K562 (cell line): ENCODE data around the gene ANKMY2. TPM values are rescaled to one million over a fixed set of nuclear protein-coding genes. Genes with fewer than 3 reads are reported as not detected.

Experiments
- CREB1 ChIP-seq, 2 experiments: sonication (generic) in 1 of 2; formaldehyde crosslinking in 1 of 2; IDR thresholded peaks; 2 replicates each; pipeline versions ENCODE4 v1.6.1 to v1.8.0; 2012 to 2022; ENCODE audit warnings: inconsistent platforms in 1 of 2, mild to moderate bottlenecking in 1 of 2, missing genetic modification reagents in 1 of 2, moderate library complexity in 1 of 2
- FOS ChIP-seq: IDR thresholded peaks from 3 replicates; pipeline ENCODE4 v1.6.1; 2011; ENCODE audit not compliant: insufficient read length; ENCODE audit errors: extremely low read depth
- FOXA1 ChIP-seq: fragments of 450-650 bp; IDR thresholded peaks from 2 replicates; pipeline ENCODE4 v1.6.1; 2016; ENCODE audit warnings: mild to moderate bottlenecking, borderline replicate concordance
- GTF2F1 ChIP-seq: IDR thresholded peaks from 2 replicates; pipeline ENCODE4 v1.6.1; 2011; ENCODE audit warnings: low read depth, low read length, improper control_type of control experiment
- KLF1 ChIP-seq: fragments of 450-650 bp; IDR thresholded peaks from 2 replicates; pipeline ENCODE4 v1.6.1; 2016; ENCODE audit warnings: missing genetic modification characterization, missing compliant biosample characterization
- POLR2A ChIP-seq: fragments of 450-650 bp; conservative IDR thresholded peaks from 2 replicates; pipeline ENCODE4 v1.6.1; 2016
- POLR3G ChIP-seq: IDR thresholded peaks from 2 replicates; pipeline ENCODE4 v1.6.1; 2011; ENCODE audit not compliant: insufficient read length, insufficient replicate concordance; ENCODE audit errors: extremely low read depth
- RBM17 ChIP-seq: fragments of 200-400 bp; formaldehyde crosslinking; IDR thresholded peaks from 2 replicates; pipeline ENCODE4 v1.6.1; 2017; ENCODE audit warnings: low read depth, mild to moderate bottlenecking, low read length, borderline replicate concordance
- RFX5 ChIP-seq: IDR thresholded peaks from 2 replicates; pipeline ENCODE4 v1.6.1; 2011; ENCODE audit warnings: low read depth, mild to moderate bottlenecking, improper control_type of control experiment, low read length
- SMARCC2 ChIP-seq: fragments of 450-650 bp; IDR thresholded peaks from 2 replicates; pipeline ENCODE4 v1.6.1; 2017; ENCODE audit warnings: antibody characterized with exemption, moderate library complexity, mild to moderate bottlenecking, low read depth
- TAL1 ChIP-seq: fragments of 450-650 bp; IDR thresholded peaks from 2 replicates; pipeline ENCODE4 v1.6.1; 2016; ENCODE audit warnings: mild to moderate bottlenecking
- TBL1XR1 ChIP-seq, 2 experiments: IDR thresholded peaks; 2 replicates each; pipeline ENCODE4 v1.6.1; 2012; ENCODE audit warnings: improper control_type of control experiment in 2 of 2, low read length in 2 of 2, mild to moderate bottlenecking in 1 of 2
- XRCC3 ChIP-seq: fragments of 450-650 bp; IDR thresholded peaks from 2 replicates; pipeline ENCODE4 v1.6.1; 2017; ENCODE audit warnings: mild to moderate bottlenecking, moderate library complexity
- ZFP36 ChIP-seq: fragments of 150-350 bp; IDR thresholded peaks from 2 replicates; pipeline ENCODE4 v1.6.1; 2018; ENCODE audit warnings: low read length, low read depth; ENCODE audit not compliant: partially characterized antibody
- ZNF121 ChIP-seq: sonication (generic); formaldehyde crosslinking; conservative IDR thresholded peaks from 2 replicates; pipeline ENCODE4 v1.8.0; 2022; ENCODE audit warnings: missing genetic modification reagents
- ZNF134 ChIP-seq: fragments of 250-450 bp; sonication (Bioruptor Pico); conservative IDR thresholded peaks from 2 replicates; pipeline ENCODE4 v1.4.0; 2020
- ZNF408 ChIP-seq: fragments of 250-450 bp; sonication (Bioruptor Pico); IDR thresholded peaks from 2 replicates; pipeline ENCODE4 v1.4.0; 2020; ENCODE audit warnings: low read depth, mild to moderate bottlenecking, moderate library complexity
- ZNF431 ChIP-seq: sonication (generic); formaldehyde crosslinking; IDR thresholded peaks from 2 replicates; pipeline ENCODE4 v1.8.0; 2022; ENCODE audit warnings: mild to moderate bottlenecking, missing genetic modification reagents
- ZNF583 ChIP-seq: fragments of 250-450 bp; sonication (Bioruptor Pico); IDR thresholded peaks from 2 replicates; pipeline ENCODE4 v1.4.0; 2020
- polyA plus RNA-seq, 8 experiments: library from polyadenylated mRNA; depleted of rRNA in 4 of 8; stranded (reverse) in 5 of 8; unstranded in 3 of 8; fragments of >200 nt; fragmentation: Nextera tagmentation in 2 of 8; fragmentation: Illumina TruSeq in 1 of 8; extraction: Ambion mirVana in 2 of 8; extraction: Trizol in 1 of 8; gene quantifications; 2 replicates each; pipeline versions ENCODE4 v1.2.1 to v1.2.3, GENCODE V29; 2011 to 2014; ENCODE audit warnings: inconsistent platforms in 1 of 8, missing spikeins in 1 of 8
- total RNA-seq, 7 experiments: library from RNA; depleted of rRNA in 6 of 7; stranded (reverse); fragments of >200 nt in 6 of 7; fragmentation: Illumina TruSeq in 2 of 7; extraction: Trizol in 2 of 7; gene quantifications; 2 replicates each; pipeline versions ENCODE4 v1.2.1 to v1.2.3, GENCODE V29; 2011 to 2021; ENCODE audit warnings: low replicate concordance in 1 of 7
- TF ChIP-seq, protein P1 (sequence below): sonication (generic); formaldehyde crosslinking; IDR thresholded peaks from 2 replicates; pipeline ENCODE4 v1.5.0; 2020; ENCODE audit warnings: missing genetic modification reagents
- TF ChIP-seq, protein P2 (sequence below): fragments of 450-650 bp; IDR thresholded peaks from 2 replicates; pipeline ENCODE4 v1.7.1; 2018; ENCODE audit warnings: mild to moderate bottlenecking, low read depth; ENCODE audit not compliant: partially characterized antibody
- TF ChIP-seq, protein P3 (sequence below), 2 experiments: fragments of 200-800 bp in 1 of 2; sonication (Bioruptor generic) in 1 of 2; sonication (generic) in 1 of 2; formaldehyde crosslinking in 1 of 2; IDR thresholded peaks in 1 of 2; conservative IDR thresholded peaks in 1 of 2; 2 replicates each; pipeline versions ENCODE4 v1.5.0 to v1.6.1; 2016 to 2020; ENCODE audit warnings: missing compliant biosample characterization in 1 of 2, missing genetic modification characterization in 1 of 2, missing genetic modification reagents in 1 of 2
- TF ChIP-seq, protein P4 (sequence below): fragments of 450-650 bp; formaldehyde crosslinking; IDR thresholded peaks from 2 replicates; pipeline ENCODE4 v1.4.0; 2022; ENCODE audit warnings: mild to moderate bottlenecking, moderate library complexity

Gene ANKMY2
- total and polyA plus RNA-seq, 9 of the 15 experiments (the other 6 are each of a cell fraction or from before 2014, with no cell fraction given), result 38.9 to 71.5 (median 48.8) TPM

DNA sequence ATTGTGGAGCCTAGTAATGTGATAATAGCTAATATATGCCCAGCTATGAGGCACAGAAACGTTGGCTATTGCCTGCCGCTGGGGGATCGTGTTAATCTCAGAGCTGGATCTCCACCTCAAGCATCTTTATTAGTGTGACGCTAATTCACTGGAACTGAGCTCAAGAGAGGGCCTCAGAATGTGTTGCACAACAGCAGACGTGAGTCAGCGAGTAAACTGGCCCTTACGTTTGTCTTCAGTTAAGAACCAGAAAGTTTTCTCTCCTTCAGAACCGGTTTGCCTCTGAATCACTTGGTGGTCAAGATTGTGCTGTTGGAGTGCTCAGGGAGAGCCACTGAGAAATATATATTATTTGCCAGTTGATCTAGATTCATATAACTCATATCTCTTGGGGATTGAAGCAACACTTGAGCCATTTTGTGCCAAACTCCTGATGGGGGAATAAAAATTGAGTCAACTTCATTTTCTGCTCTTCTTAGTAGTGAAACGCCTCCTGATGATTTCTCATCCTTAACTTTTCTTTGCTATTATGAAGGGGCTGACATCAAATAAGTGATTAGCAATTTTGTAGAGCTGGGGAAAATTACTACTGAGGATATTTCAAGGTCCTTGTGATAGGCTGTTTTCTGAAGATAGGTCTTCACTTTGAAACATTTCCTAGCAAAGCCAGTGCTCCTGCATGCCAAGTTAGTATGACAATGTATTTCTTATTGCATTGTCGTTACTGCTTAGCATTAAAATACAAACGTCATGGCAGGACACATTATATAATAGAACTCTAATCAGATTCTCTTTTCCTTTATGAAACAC, 22.7 kb upstream of the ANKMY2 start (continued):
- TF ChIP-seq, protein P1, sequence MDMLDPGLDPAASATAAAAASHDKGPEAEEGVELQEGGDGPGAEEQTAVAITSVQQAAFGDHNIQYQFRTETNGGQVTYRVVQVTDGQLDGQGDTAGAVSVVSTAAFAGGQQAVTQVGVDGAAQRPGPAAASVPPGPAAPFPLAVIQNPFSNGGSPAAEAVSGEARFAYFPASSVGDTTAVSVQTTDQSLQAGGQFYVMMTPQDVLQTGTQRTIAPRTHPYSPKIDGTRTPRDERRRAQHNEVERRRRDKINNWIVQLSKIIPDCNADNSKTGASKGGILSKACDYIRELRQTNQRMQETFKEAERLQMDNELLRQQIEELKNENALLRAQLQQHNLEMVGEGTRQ (CRISPR knock-in tag), result no peak
- 0 out of 2 replicates have a peak, but pooled peaks have one; percentile 43 for TF ChIP-seq ZNF134 (CRISPR knock-in tag)
- TF ChIP-seq, protein P2, sequence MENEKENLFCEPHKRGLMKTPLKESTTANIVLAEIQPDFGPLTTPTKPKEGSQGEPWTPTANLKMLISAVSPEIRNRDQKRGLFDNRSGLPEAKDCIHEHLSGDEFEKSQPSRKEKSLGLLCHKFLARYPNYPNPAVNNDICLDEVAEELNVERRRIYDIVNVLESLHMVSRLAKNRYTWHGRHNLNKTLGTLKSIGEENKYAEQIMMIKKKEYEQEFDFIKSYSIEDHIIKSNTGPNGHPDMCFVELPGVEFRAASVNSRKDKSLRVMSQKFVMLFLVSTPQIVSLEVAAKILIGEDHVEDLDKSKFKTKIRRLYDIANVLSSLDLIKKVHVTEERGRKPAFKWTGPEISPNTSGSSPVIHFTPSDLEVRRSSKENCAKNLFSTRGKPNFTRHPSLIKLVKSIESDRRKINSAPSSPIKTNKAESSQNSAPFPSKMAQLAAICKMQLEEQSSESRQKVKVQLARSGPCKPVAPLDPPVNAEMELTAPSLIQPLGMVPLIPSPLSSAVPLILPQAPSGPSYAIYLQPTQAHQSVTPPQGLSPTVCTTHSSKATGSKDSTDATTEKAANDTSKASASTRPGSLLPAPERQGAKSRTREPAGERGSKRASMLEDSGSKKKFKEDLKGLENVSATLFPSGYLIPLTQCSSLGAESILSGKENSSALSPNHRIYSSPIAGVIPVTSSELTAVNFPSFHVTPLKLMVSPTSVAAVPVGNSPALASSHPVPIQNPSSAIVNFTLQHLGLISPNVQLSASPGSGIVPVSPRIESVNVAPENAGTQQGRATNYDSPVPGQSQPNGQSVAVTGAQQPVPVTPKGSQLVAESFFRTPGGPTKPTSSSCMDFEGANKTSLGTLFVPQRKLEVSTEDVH, result no peak
- TF ChIP-seq, protein P3, sequence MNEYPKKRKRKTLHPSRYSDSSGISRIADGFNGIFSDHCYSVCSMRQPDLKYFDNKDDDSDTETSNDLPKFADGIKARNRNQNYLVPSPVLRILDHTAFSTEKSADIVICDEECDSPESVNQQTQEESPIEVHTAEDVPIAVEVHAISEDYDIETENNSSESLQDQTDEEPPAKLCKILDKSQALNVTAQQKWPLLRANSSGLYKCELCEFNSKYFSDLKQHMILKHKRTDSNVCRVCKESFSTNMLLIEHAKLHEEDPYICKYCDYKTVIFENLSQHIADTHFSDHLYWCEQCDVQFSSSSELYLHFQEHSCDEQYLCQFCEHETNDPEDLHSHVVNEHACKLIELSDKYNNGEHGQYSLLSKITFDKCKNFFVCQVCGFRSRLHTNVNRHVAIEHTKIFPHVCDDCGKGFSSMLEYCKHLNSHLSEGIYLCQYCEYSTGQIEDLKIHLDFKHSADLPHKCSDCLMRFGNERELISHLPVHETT (CRISPR knock-in tag; conservative IDR thresholded peaks at IDR 0.05 in 1 of 2, IDR thresholded peaks at IDR 0.05 in 1 of 2), result peak in 1 of 2 experiments; percentile 94; a peak in 2 of 4 replicates
- no peak for TF ChIP-seq TBL1XR1 (IDR thresholded peaks at IDR 0.05; ENCODE audit: low read length in 2 of 2)
- peak; percentile 73; the same call in 1 of the 2 replicates for TF ChIP-seq SMARCC2
- TF ChIP-seq XRCC3, result no peak
- TF ChIP-seq ZNF408 (CRISPR knock-in tag), result no peak
- peak; percentile 88 for TF ChIP-seq ZNF583
- TF ChIP-seq GTF2F1, result no peak
- TF ChIP-seq RFX5, result no peak
- peak; percentile 41 for TF ChIP-seq FOS
- TF ChIP-seq FOXA1, result no peak
- TF ChIP-seq TAL1, result no peak
- no peak for TF ChIP-seq POLR3G
- TF ChIP-seq, protein P4, sequence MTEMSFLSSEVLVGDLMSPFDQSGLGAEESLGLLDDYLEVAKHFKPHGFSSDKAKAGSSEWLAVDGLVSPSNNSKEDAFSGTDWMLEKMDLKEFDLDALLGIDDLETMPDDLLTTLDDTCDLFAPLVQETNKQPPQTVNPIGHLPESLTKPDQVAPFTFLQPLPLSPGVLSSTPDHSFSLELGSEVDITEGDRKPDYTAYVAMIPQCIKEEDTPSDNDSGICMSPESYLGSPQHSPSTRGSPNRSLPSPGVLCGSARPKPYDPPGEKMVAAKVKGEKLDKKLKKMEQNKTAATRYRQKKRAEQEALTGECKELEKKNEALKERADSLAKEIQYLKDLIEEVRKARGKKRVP (CRISPR knock-in tag), result no peak; the same call in 1 of the 2 replicates
- TF ChIP-seq POLR2A, result no peak
- no peak for TF ChIP-seq ZFP36
- TF ChIP-seq KLF1 (tag), result no peak
- no peak for TF ChIP-seq ZNF121 (CRISPR knock-in tag)
- TF ChIP-seq ZNF431 (CRISPR knock-in tag), result no peak
- TF ChIP-seq RBM17, result no peak
- no peak for TF ChIP-seq CREB1 (IDR thresholded peaks at IDR 0.05)
- TF ChIP-seq CREB1 (CRISPR knock-in tag; IDR thresholded peaks at IDR 0.05), result no peak
